AG04450 (cell line): Measurements from ENCODE around the gene C14orf132. TPM values are rescaled to one million over a fixed set of nuclear protein-coding genes. Genes with fewer than 3 reads are reported as not detected.

Source experiments
- CTCF ChIA-PET: fragments of 300-600, 350-600 bp; formaldehyde crosslinking; extraction: SDS; loops from one replicate; lab custom pipeline; 2022; ENCODE audit warnings: antibody characterized with exemption, inconsistent platforms; lab: Charles Lee
- POLR2A ChIA-PET: fragments of 350-600 bp; formaldehyde crosslinking; extraction: SDS; loops from one replicate; lab custom pipeline; 2021; ENCODE audit warnings: antibody characterized with exemption, inconsistent platforms; lab: Yijun Ruan, JAX
- DNase-seq: peaks from one replicate; pipeline ENCODE4 v3.0.0-alpha.2; 2011; ENCODE audit warnings: low read depth, low spot score
- H3K27ac ChIP-seq: one replicate; pipeline ENCODE4 v1.5.1; 2012; ENCODE audit warnings: low read depth, low read length, control low read depth
- H3K27me3 ChIP-seq: one replicate; pipeline ENCODE4 v1.6.0; 2012; ENCODE audit warnings: low read length; ENCODE audit not compliant: control insufficient read depth, insufficient read depth
- H3K4me3 ChIP-seq: 2 replicates; pipeline ENCODE4 v1.5.1; 2011; ENCODE audit warnings: mild to moderate bottlenecking, low read depth, low read length, control low read depth
- H3K9me3 ChIP-seq: 2 replicates; pipeline ENCODE4 v1.5.1; 2012; ENCODE audit warnings: low read length; ENCODE audit not compliant: control insufficient read depth, insufficient read depth
- polyA plus RNA-seq: library from polyadenylated mRNA; depleted of rRNA; stranded (reverse); fragments of >200 nt; gene quantifications from 2 replicates; pipeline ENCODE4 v1.2.3, GENCODE V29; 2011
- TF ChIP-seq, protein P1 (sequence below): IDR thresholded peaks from 2 replicates; pipeline ENCODE4 v1.5.1; 2011; ENCODE audit warnings: low read depth, low read length, control low read depth, inconsistent platforms

C14orf132 gene
- polyA plus RNA-seq, 1 experiment, result 42.0 TPM

- Histone ChIP-seq H3K4me3 (no peak overlapping the region), H3K27ac (no peak overlapping the region), H3K9me3 (no peaks in the 10 kb centered on the region; the same call in 1 of the 2 replicates), H3K27me3 (no peaks in the 10 kb centered on the region)
- ChIA-PET POLR2A (no interaction called here), CTCF (interaction anchor here (1.1 to 3.9 kb wide), 2 partner anchors 44 to 61 kb away, joined by 4 to 14 read pairs; no protein-coding TSS in a partner anchor)
- TF ChIP-seq, protein P1, sequence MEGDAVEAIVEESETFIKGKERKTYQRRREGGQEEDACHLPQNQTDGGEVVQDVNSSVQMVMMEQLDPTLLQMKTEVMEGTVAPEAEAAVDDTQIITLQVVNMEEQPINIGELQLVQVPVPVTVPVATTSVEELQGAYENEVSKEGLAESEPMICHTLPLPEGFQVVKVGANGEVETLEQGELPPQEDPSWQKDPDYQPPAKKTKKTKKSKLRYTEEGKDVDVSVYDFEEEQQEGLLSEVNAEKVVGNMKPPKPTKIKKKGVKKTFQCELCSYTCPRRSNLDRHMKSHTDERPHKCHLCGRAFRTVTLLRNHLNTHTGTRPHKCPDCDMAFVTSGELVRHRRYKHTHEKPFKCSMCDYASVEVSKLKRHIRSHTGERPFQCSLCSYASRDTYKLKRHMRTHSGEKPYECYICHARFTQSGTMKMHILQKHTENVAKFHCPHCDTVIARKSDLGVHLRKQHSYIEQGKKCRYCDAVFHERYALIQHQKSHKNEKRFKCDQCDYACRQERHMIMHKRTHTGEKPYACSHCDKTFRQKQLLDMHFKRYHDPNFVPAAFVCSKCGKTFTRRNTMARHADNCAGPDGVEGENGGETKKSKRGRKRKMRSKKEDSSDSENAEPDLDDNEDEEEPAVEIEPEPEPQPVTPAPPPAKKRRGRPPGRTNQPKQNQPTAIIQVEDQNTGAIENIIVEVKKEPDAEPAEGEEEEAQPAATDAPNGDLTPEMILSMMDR, result no peak
- DNase-seq, result no peak
These were observed 1.1 kb upstream of the C14orf132 start for GRCh38 chr14:96037891-96038557.

- POLR2A ChIA-PET, result no interaction called here
- Histone ChIP-seq H3K4me3 (peak overlapping the region; percentile 89), H3K27me3 (no peaks in the 10 kb centered on the region), H3K27ac (no peak overlapping the region), H3K9me3 (no peaks in the 10 kb centered on the region; the same call in 1 of the 2 replicates)
- no peak for DNase-seq
- TF ChIP-seq, protein P1, result no peak
- CTCF ChIA-PET, result interaction anchor here (1.1 to 3.9 kb wide), 2 partner anchors 44 to 60 kb away, joined by 4 to 14 read pairs; no protein-coding TSS in a partner anchor
These were observed 623 bp upstream of the C14orf132 start for GRCh38 chr14:96038558-96038919.

GRCh38 chr14:96039633-96040311 is 610 bp downstream of the C14orf132 start:
- POLR2A ChIA-PET, result interaction anchor here (0.6 to 1.2 kb wide), 5 partner anchors 20 to 475 kb away, joined by 3 to 4 read pairs (median 3); no protein-coding TSS in a partner anchor

GRCh38 chr14:96040828-96041371 is 1.7 kb downstream of the C14orf132 start:
- H3K27me3 ChIP-seq, result no peaks in the 10 kb centered on the region
- CTCF ChIA-PET, result interaction anchor here (0.6 to 3.9 kb wide), 5 partner anchors 58 to 526 kb away, joined by 3 to 14 read pairs (median 4); no protein-coding TSS in a partner anchor
- TF ChIP-seq, protein P1, result no peak
- POLR2A ChIA-PET, result interaction anchor here (1.0 kb wide), 1 partner anchor 55 kb away, joined by 4 read pairs; no protein-coding TSS in a partner anchor
- DNase-seq, result no peak
- peak overlapping the region; percentile 89 for H3K4me3 ChIP-seq
- peaks cover 5% of the 10 kb centered on the region for H3K9me3 ChIP-seq
- peak overlapping the region; percentile 1 for H3K27ac ChIP-seq

More at GRCh38 chr14:96039633-96040311, 610 bp downstream of the C14orf132 start:
- Histone ChIP-seq H3K9me3 (no peaks in the 10 kb centered on the region; the same call in 1 of the 2 replicates), H3K4me3 (peak overlapping the region; percentile 89), H3K27me3 (no peaks in the 10 kb centered on the region), H3K27ac (peak overlapping the region; percentile 13)
- CTCF ChIA-PET, result interaction anchor here (0.6 to 3.9 kb wide), 4 partner anchors 38 to 761 kb away, joined by 3 to 14 read pairs (median 8); no protein-coding TSS in a partner anchor
- TF ChIP-seq, protein P1, result peak; percentile 30
- DNase-seq, result no peak
